Panc1 (cell line): ENCODE measurements around the gene CYBRD1. TPM values are rescaled to one million over a fixed set of nuclear protein-coding genes. Genes with fewer than 3 reads are reported as not detected.

Experiments
- ATAC-seq: fragments of 200-7000 bp; cut with Tn5 transposase; 2 replicates; pipeline ENCODE4 v1.9.1; 2020; ENCODE audit warnings: mild to moderate bottlenecking, moderate library complexity
- BruUV-seq: library from RNA; stranded (reverse); fragments of 400-500 nt; replicated peaks from 2 replicates; lab custom pipeline; 2021; lab: Mats Ljungman, UMichigan
- CTCF ChIA-PET: fragments of 300-600 bp; sonication (Branson Sonifier 250); formaldehyde crosslinking; loops from one replicate; lab custom pipeline; 2022; ENCODE audit warnings: antibody characterized with exemption; lab: Charles Lee
- POLR2A ChIA-PET: fragments of 300-600 bp; sonication (Branson Sonifier 250); formaldehyde crosslinking; loops from one replicate; lab custom pipeline; 2022; ENCODE audit warnings: antibody characterized with exemption; lab: Charles Lee
- DNase-seq: peaks from one replicate; pipeline ENCODE4 v3.0.0-alpha.2; 2010; ENCODE audit warnings: low read depth, low spot score
- H3K27ac ChIP-seq: 2 replicates; pipeline ENCODE4 v1.5.1; 2011; ENCODE audit warnings: mild to moderate bottlenecking, low read length, inconsistent platforms
- H3K27me3 ChIP-seq: fragments of 200-500 bp; sonication (Bioruptor generic); 2 replicates; pipeline ENCODE4 v1.6.0; 2014; ENCODE audit warnings: low read length, inconsistent platforms; ENCODE audit not compliant: control insufficient read depth, insufficient read depth
- H3K36me3 ChIP-seq: fragments of 200-500 bp; sonication (Bioruptor generic); 2 replicates; pipeline ENCODE4 v1.5.1; 2014; ENCODE audit warnings: inconsistent platforms, mild to moderate bottlenecking, low read length, moderate library complexity; ENCODE audit not compliant: control insufficient read depth, insufficient read depth
- H3K4me1 ChIP-seq: 2 replicates; pipeline ENCODE4 v1.5.1; 2011; ENCODE audit warnings: inconsistent platforms, mild to moderate bottlenecking, low read length, moderate library complexity; ENCODE audit not compliant: control insufficient read depth, insufficient read depth
- H3K4me3 ChIP-seq, 2 experiments: 2 replicates each; pipeline ENCODE4 v1.5.1; 2011 to 2012; ENCODE audit warnings: low read depth in 2 of 2, low read length in 2 of 2, mild to moderate bottlenecking in 2 of 2, inconsistent platforms in 1 of 2, moderate library complexity in 1 of 2
- H3K9me3 ChIP-seq: fragments of 200-500 bp; sonication (Bioruptor generic); 2 replicates; pipeline ENCODE4 v1.5.1; 2014; ENCODE audit warnings: low read depth, mild to moderate bottlenecking, inconsistent platforms, low read length, moderate library complexity; ENCODE audit not compliant: control insufficient read depth, insufficient read depth
- CTCF ChIP-seq: fragments of 450-650 bp; IDR thresholded peaks from 2 replicates; pipeline ENCODE4 v1.5.1; 2017; ENCODE audit warnings: mild to moderate bottlenecking
- POLR2AphosphoS5 ChIP-seq: IDR thresholded peaks from 2 replicates; pipeline ENCODE4 v1.6.1; 2012; ENCODE audit warnings: mild to moderate bottlenecking, low read depth, low read length, moderate library complexity
- REST ChIP-seq, 2 experiments: IDR thresholded peaks; 2 replicates each; pipeline ENCODE4 v1.6.1; 2011 to 2012; ENCODE audit warnings: low read depth in 2 of 2, control low read depth in 1 of 2, low read length in 1 of 2, mild to moderate bottlenecking in 1 of 2, moderate library complexity in 1 of 2; ENCODE audit not compliant: insufficient read depth in 1 of 2
- SIN3A ChIP-seq: IDR thresholded peaks from 2 replicates; pipeline ENCODE4 v1.6.1; 2012; ENCODE audit warnings: low read depth, mild to moderate bottlenecking, low read length, moderate library complexity, borderline replicate concordance; ENCODE audit not compliant: insufficient read depth
- TCF7L2 ChIP-seq: IDR thresholded peaks from 2 replicates; pipeline ENCODE4 v1.6.1; 2011; ENCODE audit warnings: mild to moderate bottlenecking, low read depth, low read length, inconsistent platforms
- in situ Hi-C: cut with HindIII; loops from 2 replicates; pipeline ENCODE4 v1.10.0; 2016; ENCODE audit warnings: low sequenced_read_pairs, low pct_unique_long_range_greater_than_20kb
- intact Hi-C: fragments of 100-400 bp; cut with micrococcal nuclease; formaldehyde crosslinking; loops from one replicate; pipeline ENCODE4 v1.10.0; 2022; ENCODE audit not compliant: unreplicated experiment
- total RNA-seq: library from RNA; stranded (reverse); gene quantifications from one replicate; pipeline ENCODE4 v1.2.1, GENCODE V29; 2021; ENCODE audit not compliant: unreplicated experiment

CYBRD1 gene
- total RNA-seq, 1 experiment from 2014 or later, result 2.5 TPM

DNA sequence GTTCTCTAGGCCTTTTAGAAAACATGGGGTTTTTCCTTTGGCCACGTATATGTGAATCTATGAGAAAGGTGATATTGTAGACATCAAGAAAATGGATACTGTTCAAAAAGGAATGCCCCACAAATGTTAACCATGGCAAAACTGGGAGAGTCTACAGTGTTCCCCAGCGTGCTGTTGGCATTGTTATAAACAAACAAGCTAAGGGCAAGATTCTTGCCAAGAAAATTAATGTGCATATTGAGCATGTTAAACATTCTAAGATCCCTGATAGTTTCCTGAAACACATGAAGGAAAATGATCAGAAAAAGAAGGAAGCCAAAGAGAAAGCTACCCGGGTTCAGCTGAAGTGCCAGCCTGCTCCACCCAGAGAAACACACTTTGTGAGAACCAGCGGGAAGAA lies 64.9 kb downstream of the CYBRD1 start:
- no peak overlapping the region for H3K27ac ChIP-seq
- peaks cover 6% of the 10 kb centered on the region; the same call in 1 of the 2 replicates for H3K27me3 ChIP-seq
- in situ Hi-C loops (no loop called here), intact Hi-C loops (no loop called here)
- no peaks in the 10 kb centered on the region for H3K9me3 ChIP-seq
- DNase-seq, result no peak
- no peak overlapping the region for H3K4me3 ChIP-seq
- BruUV-seq, result no TSS peak
- CTCF ChIA-PET, result interaction anchor here (0.7 kb wide), 1 partner anchor 519 kb away, joined by 4 read pairs; no protein-coding TSS in a partner anchor
- no peaks in the 10 kb centered on the region for H3K4me1 ChIP-seq
- POLR2A ChIA-PET, result no interaction called here
- TF ChIP-seq REST (IDR thresholded peaks at IDR 0.05; ENCODE audit: insufficient read depth in 1 of 2, low read depth in 2 of 2, low read length in 1 of 2) (no peak), CTCF (no peak), SIN3A (no peak), TCF7L2 (no peak), POLR2AphosphoS5 (no peak)
- H3K36me3 ChIP-seq, result no peaks in the 10 kb centered on the region; the same call in 1 of the 2 replicates
- ATAC-seq, result no peak

- POLR2A ChIA-PET, result no interaction called here
- H3K9me3 ChIP-seq, result no peaks in the 10 kb centered on the region
- BruUV-seq, result no TSS peak
- H3K27me3 ChIP-seq, result peaks cover 6% of the 10 kb centered on the region; the same call in 1 of the 2 replicates
- no peak overlapping the region for H3K4me3 ChIP-seq
- H3K4me1 ChIP-seq, result no peaks in the 10 kb centered on the region
- TF ChIP-seq CTCF (no peak), REST (IDR thresholded peaks at IDR 0.05; ENCODE audit: insufficient read depth in 1 of 2, low read depth in 2 of 2, low read length in 1 of 2) (no peak), TCF7L2 (no peak), SIN3A (no peak), POLR2AphosphoS5 (no peak)
- intact Hi-C loops (no loop called here), in situ Hi-C loops (no loop called here)
- H3K27ac ChIP-seq, result no peak overlapping the region
- no peaks in the 10 kb centered on the region; the same call in 1 of the 2 replicates for H3K36me3 ChIP-seq
- CTCF ChIA-PET, result interaction anchor here (0.7 kb wide), 1 partner anchor 519 kb away, joined by 4 read pairs; no protein-coding TSS in a partner anchor
- no peak for DNase-seq
- no peak for ATAC-seq
These were observed 65.3 kb downstream of the CYBRD1 start for GRCh38 chr2:171587567-171587966.
